ENCODE results near the gene CHD5.

DNA sequence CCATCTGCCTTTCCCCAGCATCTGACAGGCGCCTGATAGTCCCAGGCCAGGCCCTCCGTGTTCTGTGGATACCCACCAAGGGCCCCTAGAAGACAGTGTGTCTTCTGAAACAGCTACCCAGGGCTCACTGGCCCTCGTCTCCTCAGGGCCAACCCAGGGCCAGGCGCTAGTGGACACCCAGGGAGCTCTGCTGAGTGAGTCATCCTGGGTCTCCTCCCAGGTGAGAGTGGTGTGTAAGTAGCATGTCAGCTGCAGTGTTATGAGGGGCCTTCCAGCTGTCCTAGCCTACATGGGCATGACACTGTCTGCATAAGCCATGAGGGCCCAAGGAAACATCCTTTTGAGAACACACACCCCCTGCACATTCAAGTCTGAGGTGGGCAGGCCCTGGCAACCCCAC, 36.7 kb downstream of the CHD5 start:
- TF ChIP-seq, protein P1, sequence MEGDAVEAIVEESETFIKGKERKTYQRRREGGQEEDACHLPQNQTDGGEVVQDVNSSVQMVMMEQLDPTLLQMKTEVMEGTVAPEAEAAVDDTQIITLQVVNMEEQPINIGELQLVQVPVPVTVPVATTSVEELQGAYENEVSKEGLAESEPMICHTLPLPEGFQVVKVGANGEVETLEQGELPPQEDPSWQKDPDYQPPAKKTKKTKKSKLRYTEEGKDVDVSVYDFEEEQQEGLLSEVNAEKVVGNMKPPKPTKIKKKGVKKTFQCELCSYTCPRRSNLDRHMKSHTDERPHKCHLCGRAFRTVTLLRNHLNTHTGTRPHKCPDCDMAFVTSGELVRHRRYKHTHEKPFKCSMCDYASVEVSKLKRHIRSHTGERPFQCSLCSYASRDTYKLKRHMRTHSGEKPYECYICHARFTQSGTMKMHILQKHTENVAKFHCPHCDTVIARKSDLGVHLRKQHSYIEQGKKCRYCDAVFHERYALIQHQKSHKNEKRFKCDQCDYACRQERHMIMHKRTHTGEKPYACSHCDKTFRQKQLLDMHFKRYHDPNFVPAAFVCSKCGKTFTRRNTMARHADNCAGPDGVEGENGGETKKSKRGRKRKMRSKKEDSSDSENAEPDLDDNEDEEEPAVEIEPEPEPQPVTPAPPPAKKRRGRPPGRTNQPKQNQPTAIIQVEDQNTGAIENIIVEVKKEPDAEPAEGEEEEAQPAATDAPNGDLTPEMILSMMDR (IDR thresholded peaks at IDR 0.05; ENCODE audit: poor library complexity, severe bottlenecking): no peak
- TF ChIP-seq EZH2 (IDR thresholded peaks at IDR 0.05; ENCODE audit: borderline replicate concordance, insufficient read depth, low read length, poor library complexity, severe bottlenecking): no peak
- TF ChIP-seq REST (IDR thresholded peaks at IDR 0.05; ENCODE audit: borderline replicate concordance): no peak
- TF ChIP-seq MXI1 (conservative IDR thresholded peaks at IDR 0.05; ENCODE audit: poor library complexity, severe bottlenecking): no peak
- TF ChIP-seq TAF1 (IDR thresholded peaks at IDR 0.05; ENCODE audit: low read depth): no peak
- TF ChIP-seq POLR2AphosphoS5 (IDR thresholded peaks at IDR 0.05): no peak
- TF ChIP-seq RAD21 (conservative IDR thresholded peaks at IDR 0.05): no peak
- TF ChIP-seq EP300 (conservative IDR thresholded peaks at IDR 0.05; ENCODE audit: poor library complexity, severe bottlenecking): no peak

All from neural cell (in vitro differentiated cells).